A549 (cell line): ENCODE data around the gene ZNF367.

Experiments
- CTCF ChIP-seq: fragments of >200 bp; sonication (Bioruptor Twin); formaldehyde crosslinking; IDR thresholded peaks from 3 replicates; pipeline ENCODE4 v1.5.1; 2016
- EP300 ChIP-seq, 2 experiments: fragments of >200 bp; sonication (Bioruptor Twin); formaldehyde crosslinking; IDR thresholded peaks; 2 replicates in 1 of 2; 3 replicates in 1 of 2; pipeline ENCODE4 v1.6.1; 2016 to 2017
- MAX ChIP-seq: IDR thresholded peaks from 2 replicates; pipeline ENCODE4 v1.6.1; 2012
- MYC ChIP-seq: IDR thresholded peaks from 2 replicates; pipeline ENCODE4 v1.6.1; 2012; ENCODE audit warnings: mild to moderate bottlenecking, inconsistent platforms, low read length, improper control_type of control experiment, borderline replicate concordance
- POLR2A ChIP-seq: IDR thresholded peaks from 2 replicates; pipeline ENCODE4 v1.6.1; 2012; ENCODE audit warnings: mild to moderate bottlenecking, low read length
- REST ChIP-seq: fragments of 200-600 bp; sonication (generic); IDR thresholded peaks from 2 replicates; pipeline ENCODE4 v1.6.1; 2016; ENCODE audit warnings: antibody characterized with exemption, mild to moderate bottlenecking, moderate library complexity

GRCh38 chr9:96392263-96392662, 25.9 kb downstream of the ZNF367 start:
- TF ChIP-seq CTCF: no peak
- no peak for TF ChIP-seq MYC
- TF ChIP-seq POLR2A: no peak
- TF ChIP-seq EP300 (IDR thresholded peaks at IDR 0.05): no peak
- no peak for TF ChIP-seq REST
- TF ChIP-seq MAX: no peak
